Neural progenitor cell (in vitro differentiated cells): ENCODE results near the gene TTLL9. TPM values are rescaled to one million over a fixed set of nuclear protein-coding genes. Genes with fewer than 3 reads are reported as not detected.

ENCODE experiments used
- DNase-seq: peaks from one replicate; pipeline ENCODE4 v3.0.0-alpha.2; 2016; ENCODE audit warnings: low spot score
- H2AFZ ChIP-seq: fragments of 200-600 bp; sonication (generic); replicated peaks from 2 replicates; pipeline ENCODE4 v1.6.1; 2016; ENCODE audit warnings: antibody characterized with exemption
- H3F3A ChIP-seq: fragments of 200-600 bp; sonication (generic); 2 replicates; pipeline ENCODE4 v1.6.1; 2016; ENCODE audit warnings: antibody characterized with exemption, low read depth
- H3K27ac ChIP-seq: fragments of 200-600 bp; sonication (generic); 2 replicates; pipeline ENCODE4 v1.5.1; 2016; ENCODE audit warnings: mild to moderate bottlenecking
- H3K27me3 ChIP-seq: fragments of 200-600 bp; sonication (generic); 2 replicates; pipeline ENCODE4 v1.6.1; 2016; ENCODE audit warnings: mild to moderate bottlenecking, moderate library complexity
- H3K36me3 ChIP-seq: fragments of 200-600 bp; sonication (generic); 2 replicates; pipeline ENCODE4 v1.5.1; 2016
- H3K4me1 ChIP-seq: fragments of 200-600 bp; sonication (generic); 2 replicates; pipeline ENCODE4 v1.6.1; 2016; ENCODE audit warnings: mixed run types
- H3K4me2 ChIP-seq: fragments of 200-600 bp; sonication (generic); 2 replicates; pipeline ENCODE4 v1.6.1; 2016
- H3K4me3 ChIP-seq: fragments of 200-600 bp; sonication (generic); 2 replicates; pipeline ENCODE4 v1.5.1; 2016
- H3K79me2 ChIP-seq: fragments of 200-600 bp; sonication (generic); 2 replicates; pipeline ENCODE4 v1.6.1; 2016; ENCODE audit warnings: low read depth
- H3K9ac ChIP-seq: fragments of 200-600 bp; sonication (generic); 2 replicates; pipeline ENCODE4 v1.6.1; 2016
- H3K9me3 ChIP-seq: fragments of 200-600 bp; sonication (generic); 2 replicates; pipeline ENCODE4 v1.5.1; 2016; ENCODE audit warnings: low read depth
- H4K20me1 ChIP-seq: fragments of 200-600 bp; sonication (generic); 2 replicates; pipeline ENCODE4 v1.6.1; 2016; ENCODE audit warnings: low read depth
- H3K27ac Mint-ChIP-seq: 3 replicates; pipeline ENCODE4 v1.8.0; 2021; ENCODE audit warnings: mixed read lengths
- H3K27me3 Mint-ChIP-seq: 2 replicates; pipeline ENCODE4 v1.8.0; 2022; ENCODE audit warnings: low read depth, mild to moderate bottlenecking, inconsistent platforms, moderate library complexity, mixed read lengths; ENCODE audit not compliant: insufficient read depth
- H3K36me3 Mint-ChIP-seq: 3 replicates; pipeline ENCODE4 v1.8.0; 2021; ENCODE audit warnings: mixed read lengths
- H3K4me1 Mint-ChIP-seq: 3 replicates; pipeline ENCODE4 v1.8.0; 2021; ENCODE audit warnings: mixed read lengths
- H3K4me3 Mint-ChIP-seq: 3 replicates; pipeline ENCODE4 v1.8.0; 2021; ENCODE audit warnings: mild to moderate bottlenecking, moderate library complexity, mixed read lengths
- H3K9me3 Mint-ChIP-seq: 3 replicates; pipeline ENCODE4 v1.8.0; 2020; ENCODE audit warnings: mixed read lengths
- EZH2 ChIP-seq: fragments of 200-600 bp; sonication (generic); IDR thresholded peaks from 2 replicates; pipeline ENCODE4 v1.6.1; 2017; ENCODE audit warnings: antibody characterized with exemption, mild to moderate bottlenecking, moderate library complexity
- EZH2phosphoT487 ChIP-seq: fragments of 200-600 bp; sonication (generic); IDR thresholded peaks from 2 replicates; pipeline ENCODE4 v1.6.1; 2017; ENCODE audit warnings: antibody characterized with exemption
- total RNA-seq: library from RNA; depleted of rRNA; stranded (reverse); fragments of >200 nt; gene quantifications from 2 replicates; pipeline ENCODE4 v1.2.3, GENCODE V29; 2015; ENCODE audit warnings: low replicate concordance
- TF ChIP-seq, protein P1 (sequence below): fragments of 200-600 bp; sonication (generic); IDR thresholded peaks from 2 replicates; pipeline ENCODE4 v1.5.1; 2017; ENCODE audit warnings: antibody characterized with exemption, mild to moderate bottlenecking

The TTLL9 gene, protein sequence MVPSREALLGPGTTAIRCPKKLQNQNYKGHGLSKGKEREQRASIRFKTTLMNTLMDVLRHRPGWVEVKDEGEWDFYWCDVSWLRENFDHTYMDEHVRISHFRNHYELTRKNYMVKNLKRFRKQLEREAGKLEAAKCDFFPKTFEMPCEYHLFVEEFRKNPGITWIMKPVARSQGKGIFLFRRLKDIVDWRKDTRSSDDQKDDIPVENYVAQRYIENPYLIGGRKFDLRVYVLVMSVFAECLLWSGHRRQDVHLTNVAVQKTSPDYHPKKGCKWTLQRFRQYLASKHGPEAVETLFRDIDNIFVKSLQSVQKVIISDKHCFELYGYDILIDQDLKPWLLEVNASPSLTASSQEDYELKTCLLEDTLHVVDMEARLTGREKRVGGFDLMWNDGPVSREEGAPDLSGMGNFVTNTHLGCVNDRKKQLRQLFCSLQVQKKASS
- total RNA-seq, result 0.34 TPM in 1 of 2 replicates, not detected in the other

DNA sequence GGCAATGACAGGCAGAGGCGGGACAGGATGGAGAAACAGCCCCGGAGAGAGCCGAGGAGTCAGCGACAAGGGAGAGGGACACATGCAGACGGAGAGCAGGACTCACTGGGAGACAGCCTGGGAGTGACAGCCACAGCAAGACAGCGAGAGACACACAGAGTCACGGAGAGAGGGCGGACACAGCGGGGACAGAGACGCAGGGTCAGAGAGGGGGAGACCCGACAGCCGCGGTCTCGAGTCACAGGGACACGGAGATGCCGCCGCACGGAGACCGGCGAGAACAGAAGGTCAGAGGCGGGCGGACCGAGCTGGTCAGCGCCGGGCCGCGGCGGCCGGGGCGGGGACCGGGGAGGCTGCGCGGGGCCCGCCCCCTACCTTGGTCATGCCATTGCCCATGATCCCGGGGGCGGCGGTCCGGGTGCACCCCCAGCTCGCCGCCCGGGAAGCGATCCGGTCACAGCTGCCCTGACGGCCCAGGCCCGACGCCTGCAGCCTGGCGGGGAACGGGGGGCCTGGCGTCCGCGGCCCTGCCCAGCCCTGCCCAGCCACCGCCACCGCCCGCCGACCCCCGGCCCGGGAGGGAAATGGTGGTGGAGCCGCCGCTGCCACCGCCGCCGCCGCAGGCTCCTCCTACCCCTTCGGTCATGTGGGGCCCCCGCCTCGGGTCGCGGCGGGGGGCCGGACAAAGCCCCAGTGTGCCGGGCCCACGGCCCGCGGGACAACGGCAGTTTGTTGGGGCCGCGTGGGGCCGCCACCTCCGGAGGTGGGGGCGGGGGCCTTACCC is at the start of gene TTLL9, which contains the start of gene DUSP15:
Gene TTLL9 (plus strand): TSS at position 693 of the 784 bp plus-strand sequence. CDS start 493 bp downstream, outside the sequence.
Gene DUSP15 (minus strand): TSS at position 586 of the 784 bp plus-strand sequence. CDS start 190 bp downstream, at position 396.
- H2AFZ ChIP-seq, result peak within 1 kb of the TSS; percentile 90
- TF ChIP-seq, protein P1, sequence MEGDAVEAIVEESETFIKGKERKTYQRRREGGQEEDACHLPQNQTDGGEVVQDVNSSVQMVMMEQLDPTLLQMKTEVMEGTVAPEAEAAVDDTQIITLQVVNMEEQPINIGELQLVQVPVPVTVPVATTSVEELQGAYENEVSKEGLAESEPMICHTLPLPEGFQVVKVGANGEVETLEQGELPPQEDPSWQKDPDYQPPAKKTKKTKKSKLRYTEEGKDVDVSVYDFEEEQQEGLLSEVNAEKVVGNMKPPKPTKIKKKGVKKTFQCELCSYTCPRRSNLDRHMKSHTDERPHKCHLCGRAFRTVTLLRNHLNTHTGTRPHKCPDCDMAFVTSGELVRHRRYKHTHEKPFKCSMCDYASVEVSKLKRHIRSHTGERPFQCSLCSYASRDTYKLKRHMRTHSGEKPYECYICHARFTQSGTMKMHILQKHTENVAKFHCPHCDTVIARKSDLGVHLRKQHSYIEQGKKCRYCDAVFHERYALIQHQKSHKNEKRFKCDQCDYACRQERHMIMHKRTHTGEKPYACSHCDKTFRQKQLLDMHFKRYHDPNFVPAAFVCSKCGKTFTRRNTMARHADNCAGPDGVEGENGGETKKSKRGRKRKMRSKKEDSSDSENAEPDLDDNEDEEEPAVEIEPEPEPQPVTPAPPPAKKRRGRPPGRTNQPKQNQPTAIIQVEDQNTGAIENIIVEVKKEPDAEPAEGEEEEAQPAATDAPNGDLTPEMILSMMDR, result no peak
- TF ChIP-seq EZH2phosphoT487 (no peak), EZH2 (no peak)

DNA sequence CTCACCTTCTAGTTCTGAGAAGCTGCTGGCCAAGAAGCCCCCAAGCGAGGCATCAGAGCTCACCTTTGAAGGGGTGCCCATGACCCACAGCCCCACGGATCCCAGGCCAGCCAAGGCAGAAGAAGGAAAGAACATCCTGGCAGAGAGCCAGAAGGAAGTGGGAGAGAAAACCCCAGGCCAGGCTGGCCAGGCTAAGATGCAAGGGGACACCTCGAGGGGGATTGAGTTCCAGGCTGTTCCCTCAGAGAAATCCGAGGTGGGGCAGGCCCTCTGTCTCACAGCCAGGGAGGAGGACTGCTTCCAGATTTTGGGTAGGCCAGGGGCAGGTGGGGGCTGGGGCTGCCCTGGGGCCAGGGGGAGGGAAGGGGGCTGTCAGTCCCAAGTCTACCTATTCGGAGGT is 49.0 kb upstream of the TTLL9 start:
- no peaks in the 10 kb centered on the region for H3K4me1 ChIP-seq
- H3K9ac ChIP-seq, result no peak overlapping the region
- H3K4me2 ChIP-seq, result no peak overlapping the region

More for the DNA sequence above, at the start of gene TTLL9, which contains the start of gene DUSP15:
- no peaks in the 10 kb centered on the region for H3K9me3 ChIP-seq
- Mint-ChIP-seq H3K4me3 (peak within 1 kb of the TSS; percentile 91), H3K36me3 (no peaks in the 10 kb centered on the region), H3K4me1 (peaks cover 18% of the 10 kb centered on the region), H3K9me3 (no peaks in the 10 kb centered on the region), H3K27me3 (peaks cover 17% of the 10 kb centered on the region), H3K27ac (peak within 1 kb of the TSS; percentile 80)
- H3F3A ChIP-seq, result peaks cover 17% of the 10 kb centered on the region
- peak within 1 kb of the TSS; percentile 74 for H3K4me3 ChIP-seq
- no peak within 1 kb of the TSS for H3K27ac ChIP-seq
- H3K27me3 ChIP-seq, result peaks cover 47% of the 10 kb centered on the region
- no peaks in the 10 kb centered on the region for H3K4me1 ChIP-seq
- H4K20me1 ChIP-seq, result no peaks in the 10 kb centered on the region
- no peaks in the 10 kb centered on the region for H3K36me3 ChIP-seq
- H3K4me2 ChIP-seq, result peak within 1 kb of the TSS; percentile 94
- no peaks in the 10 kb centered on the region for H3K79me2 ChIP-seq
- peak within 1 kb of the TSS; percentile 31 for H3K9ac ChIP-seq
- peak; percentile 75 for DNase-seq

More for the DNA sequence above, 49.0 kb upstream of the TTLL9 start:
- TF ChIP-seq EZH2, result no peak
- no peak for TF ChIP-seq EZH2phosphoT487
- TF ChIP-seq, protein P1, result no peak
- H3K79me2 ChIP-seq, result no peaks in the 10 kb centered on the region
- H3K36me3 ChIP-seq, result no peaks in the 10 kb centered on the region
- H3K9me3 ChIP-seq, result no peaks in the 10 kb centered on the region
- peak overlapping the region; percentile 30 for H3K27ac Mint-ChIP-seq
- H3K27me3 Mint-ChIP-seq, result no peaks in the 10 kb centered on the region
- no peak overlapping the region for H3K27ac ChIP-seq
- no peaks in the 10 kb centered on the region for H3K27me3 ChIP-seq
- H3K4me3 Mint-ChIP-seq, result no peak overlapping the region
- H3F3A ChIP-seq, result no peaks in the 10 kb centered on the region
- peaks cover 14% of the 10 kb centered on the region for H3K4me1 Mint-ChIP-seq
- H3K36me3 Mint-ChIP-seq, result no peaks in the 10 kb centered on the region
- DNase-seq, result no peak
- no peak overlapping the region for H3K4me3 ChIP-seq
- no peaks in the 10 kb centered on the region for H3K9me3 Mint-ChIP-seq
- no peak overlapping the region for H2AFZ ChIP-seq
- no peaks in the 10 kb centered on the region for H4K20me1 ChIP-seq
